NT2/D1 (cell line): ENCODE data around the gene ANKRD13D.

Experiments
- SUZ12 ChIP-seq: IDR thresholded peaks from 2 replicates; pipeline ENCODE4 v1.6.1; 2011; ENCODE audit not compliant: insufficient read length, insufficient read depth; ENCODE audit errors: extremely low read depth
- YY1 ChIP-seq: IDR thresholded peaks from 2 replicates; pipeline ENCODE4 v1.6.1; 2011; ENCODE audit not compliant: insufficient read length, insufficient read depth

DNA sequence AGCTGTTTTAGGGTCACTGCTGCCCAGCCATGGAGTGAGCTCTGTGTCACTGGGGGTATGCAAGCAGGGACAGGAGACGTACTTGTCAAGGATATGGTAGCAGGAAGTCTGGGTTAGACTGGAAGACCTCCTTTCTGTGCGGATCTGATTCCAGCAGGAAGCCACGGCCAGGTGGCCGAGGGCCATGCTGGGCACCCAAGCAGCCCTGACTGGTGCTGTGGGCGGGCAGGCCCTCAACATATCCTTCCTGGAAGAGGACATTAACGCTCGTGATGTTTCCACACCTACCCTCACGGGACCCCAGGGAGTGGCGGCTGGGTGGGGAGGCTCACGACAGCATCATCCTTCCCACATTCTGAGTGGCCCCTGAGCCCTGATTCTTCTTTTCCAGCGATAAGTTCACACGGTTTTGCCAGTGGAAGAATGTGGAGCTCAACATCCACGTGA is 8.7 kb upstream of the ANKRD13D start:
- no peak for TF ChIP-seq YY1
- no peak for TF ChIP-seq SUZ12
